Measurements from ENCODE around the gene PCDHA5. TPM values are rescaled to one million over a fixed set of nuclear protein-coding genes. Genes with fewer than 3 reads are reported as not detected.

The PCDHA5 gene
- total RNA-seq, 1 donor from 2014 or later = not detected

GRCh38 chr5:140857177-140857986 is 36.0 kb downstream of the PCDHA5 start:
- ATAC-seq = no peak

GRCh38 chr5:140857987-140858240 is 36.5 kb downstream of the PCDHA5 start:
- DNase-seq (ENCODE audit: low spot score) = no peak
- no peak for ATAC-seq

More at GRCh38 chr5:140857177-140857986, 36.0 kb downstream of the PCDHA5 start:
- DNase-seq (ENCODE audit: low spot score) = no peak

- ATAC-seq = no peak
- no peak for DNase-seq (ENCODE audit: low spot score)
Observed at GRCh38 chr5:140862441-140863295, 41.3 kb downstream of the PCDHA5 start.

GRCh38 chr5:140868721-140869554 is 47.5 kb downstream of the PCDHA5 start, which contains the start of gene PCDHA11:
Gene PCDHA11 (plus strand): TSS chr5:140868957. CDS start chr5:140869104, 147 bp downstream.
- DNase-seq (ENCODE audit: low spot score) (no peak), ATAC-seq (peak; percentile 66)

- ATAC-seq = no peak
Observed at GRCh38 chr5:140869555-140869886, 48.1 kb downstream of the PCDHA5 start.

GRCh38 chr5:140870221-140871201 is 49.1 kb downstream of the PCDHA5 start:
- no peak for ATAC-seq
- DNase-seq (ENCODE audit: low spot score) = no peak

More at GRCh38 chr5:140869555-140869886, 48.1 kb downstream of the PCDHA5 start:
- DNase-seq (ENCODE audit: low spot score) = no peak

Other genes starting within 250 kb of the PCDHA5 start
- gene CD14, start 188.4 kb upstream of the PCDHA5 start, total RNA-seq = 211 TPM
- 15.6 TPM for gene TMCO6, start 182.2 kb upstream of the PCDHA5 start, total RNA-seq
- gene NDUFA2, start 174.0 kb upstream of the PCDHA5 start, total RNA-seq = 50.5 TPM
- gene IK, start 173.8 kb upstream of the PCDHA5 start, total RNA-seq = 25.4 TPM
- 17.8 TPM for gene WDR55, start 156.7 kb upstream of the PCDHA5 start, total RNA-seq
- gene DND1, start 148.0 kb upstream of the PCDHA5 start, total RNA-seq = 1.8 TPM
- 48.9 TPM for gene HARS1, start 130.2 kb upstream of the PCDHA5 start, total RNA-seq
- 12.4 TPM for gene HARS2, start 130.2 kb upstream of the PCDHA5 start, total RNA-seq
- 18.0 TPM for gene ZMAT2, start 121.2 kb upstream of the PCDHA5 start, total RNA-seq
- gene PCDHA1, start 35.5 kb upstream of the PCDHA5 start, total RNA-seq = not detected
- gene PCDHA2, start 26.8 kb upstream of the PCDHA5 start, total RNA-seq = not detected
- 0.05 TPM for gene PCDHA3, start 20.6 kb upstream of the PCDHA5 start, total RNA-seq
- gene PCDHA4, start 14.5 kb upstream of the PCDHA5 start, total RNA-seq = 0.05 TPM
- not detected for gene PCDHA6, start 6.3 kb downstream of the PCDHA5 start, total RNA-seq
- gene PCDHA7, start 12.7 kb downstream of the PCDHA5 start, total RNA-seq = not detected
- not detected for gene PCDHA8, start 19.6 kb downstream of the PCDHA5 start, total RNA-seq
- not detected for gene PCDHA9, start 26.8 kb downstream of the PCDHA5 start, total RNA-seq
- gene PCDHA10, start 34.3 kb downstream of the PCDHA5 start, total RNA-seq = not detected
- 0.23 TPM for gene PCDHA11, start 47.3 kb downstream of the PCDHA5 start, total RNA-seq
- 0.08 TPM for gene PCDHA12, start 53.7 kb downstream of the PCDHA5 start, total RNA-seq
- 0.28 TPM for gene PCDHA13, start 60.5 kb downstream of the PCDHA5 start, total RNA-seq
- 0.28 TPM for gene PCDHAC1, start 104.7 kb downstream of the PCDHA5 start, total RNA-seq
- gene PCDHAC2, start 144.9 kb downstream of the PCDHA5 start, total RNA-seq = 0.86 TPM
- not detected for gene PCDHB1, start 229.8 kb downstream of the PCDHA5 start, total RNA-seq